Astrocyte (in vitro differentiated cells and primary cell): ENCODE data around the gene TNFSF15.

Experiments
- CTCF ChIP-seq: IDR thresholded peaks from 2 replicates; pipeline ENCODE4 v1.5.1; 2011; ENCODE audit warnings: low read depth, mild to moderate bottlenecking, inconsistent platforms, low read length, moderate library complexity; ENCODE audit not compliant: insufficient read depth
- EZH2 ChIP-seq: IDR thresholded peaks from 2 replicates; pipeline ENCODE4 v1.6.1; 2012; ENCODE audit warnings: mild to moderate bottlenecking, low read length, inconsistent platforms; ENCODE audit not compliant: insufficient read depth

DNA sequence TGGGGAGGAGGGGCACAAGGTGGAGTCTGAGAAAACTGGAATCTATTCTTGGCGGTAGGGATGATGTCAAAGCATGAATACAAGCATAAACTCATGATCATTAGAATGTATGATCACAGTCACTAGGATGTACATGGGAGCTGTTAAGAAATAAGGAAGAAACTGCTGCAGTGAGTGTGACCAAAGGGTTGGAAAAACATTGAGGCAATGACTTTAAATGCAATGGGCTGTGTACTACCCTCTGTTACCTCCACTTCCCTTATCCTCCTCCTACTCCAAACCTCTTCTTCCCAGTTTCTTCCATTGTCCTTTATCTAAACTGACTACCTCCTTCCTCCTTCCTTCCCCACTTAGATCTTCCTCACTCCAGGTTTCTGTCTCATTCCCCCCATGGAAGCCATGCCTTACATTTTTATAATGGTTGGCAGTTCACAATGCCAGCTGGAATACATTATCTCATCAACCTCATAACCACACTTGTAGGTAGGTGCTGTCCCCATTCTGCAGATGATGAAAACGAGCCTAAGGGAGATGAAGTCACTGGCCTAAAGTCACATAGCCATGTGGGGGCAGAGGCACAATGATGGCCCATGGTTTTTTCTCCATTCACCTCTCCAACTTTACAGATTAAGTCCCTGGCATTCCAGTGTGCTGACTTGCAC is 21.9 kb upstream of the TNFSF15 start:
- TF ChIP-seq CTCF (no peak), EZH2 (no peak)
